SHP77 treated with DMSO at 0.1 percent for 48 hours (cell line): ENCODE measurements around the gene NTF3.

Experiments
- DNase-seq: peaks from one replicate; lab custom pipeline; 2025; lab: John Stamatoyannopoulos, UW

The NTF3 gene

GRCh38 chr12:5487948-5488625 is 56.2 kb downstream of the NTF3 start:
- DNase-seq: no peak

- DNase-seq: no peak
Measured at GRCh38 chr12:5488626-5488955, 56.7 kb downstream of the NTF3 start.

DNA sequence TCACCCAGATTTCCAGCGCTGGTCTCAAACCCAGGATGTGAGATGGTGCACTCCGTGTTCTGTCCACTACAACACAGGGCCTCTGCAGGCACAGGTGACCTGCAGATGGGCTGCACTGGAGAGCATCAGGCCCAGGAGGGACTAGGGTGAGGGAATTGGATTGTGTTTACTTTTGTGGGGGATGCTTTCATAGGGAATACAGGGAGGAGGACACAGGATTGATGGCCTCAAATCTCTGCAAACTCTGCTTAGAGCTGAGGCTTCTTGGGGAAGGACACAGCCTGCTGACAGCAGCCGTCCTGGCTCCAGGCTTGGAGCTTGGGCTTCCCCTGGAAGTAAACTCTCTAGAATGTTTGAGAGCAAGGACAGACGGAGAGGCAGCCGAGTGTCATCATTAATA is 57.1 kb downstream of the NTF3 start:
- DNase-seq: no peak

DNA sequence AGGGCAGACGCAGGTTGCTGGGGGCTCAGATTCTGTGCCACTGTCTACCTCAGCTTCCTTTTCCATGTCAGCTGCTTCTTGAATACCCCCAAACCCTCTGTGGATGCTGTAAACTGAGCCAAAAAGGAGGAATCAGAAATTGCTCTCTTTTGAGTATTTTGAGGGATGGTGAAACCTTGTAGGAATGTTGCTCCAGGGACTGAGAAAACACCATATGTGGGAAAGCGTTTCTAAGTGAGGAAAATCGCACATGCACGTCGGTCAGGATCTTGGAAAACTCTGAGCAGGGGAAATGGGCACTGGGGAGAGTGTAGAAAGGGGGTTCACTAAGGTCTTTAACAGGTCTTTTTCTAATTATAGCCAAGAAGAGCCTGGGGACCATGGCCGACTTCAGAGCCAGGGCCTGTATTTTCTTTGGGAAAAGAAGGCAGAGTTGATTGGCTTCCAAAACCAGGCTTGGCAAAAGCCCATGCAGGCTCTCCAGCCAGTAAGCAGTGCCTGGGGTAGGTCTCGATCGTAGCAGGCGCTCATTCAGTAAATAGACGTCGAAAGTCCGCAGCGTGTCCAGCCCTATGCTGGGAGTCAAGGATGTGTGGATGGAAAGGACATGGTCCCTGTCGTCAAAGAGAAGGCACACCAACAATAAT is 58.0 kb downstream of the NTF3 start:
- DNase-seq: no peak

- no peak for DNase-seq
Measured at GRCh38 chr12:5492562-5492961, 60.7 kb downstream of the NTF3 start.

DNA sequence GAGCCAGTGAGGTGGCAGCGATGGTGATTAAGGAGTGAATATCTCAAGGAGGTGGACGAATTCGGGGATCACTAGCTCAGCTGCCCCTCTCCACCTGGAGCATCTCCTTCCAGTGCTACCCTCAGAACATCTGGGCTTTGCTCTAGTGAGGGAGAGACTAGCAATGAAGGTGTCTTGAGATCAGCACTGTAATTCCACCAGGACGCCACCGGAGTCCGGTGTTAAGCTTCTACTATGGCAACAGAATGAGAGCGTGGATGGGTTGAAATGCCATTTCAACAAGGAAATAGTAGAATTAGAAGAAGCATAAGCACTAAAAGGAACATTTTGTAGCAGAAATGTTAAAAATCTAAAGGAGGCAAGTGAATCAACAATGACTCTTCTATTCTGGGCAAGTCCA is 61.1 kb downstream of the NTF3 start:
- DNase-seq: no peak

DNA sequence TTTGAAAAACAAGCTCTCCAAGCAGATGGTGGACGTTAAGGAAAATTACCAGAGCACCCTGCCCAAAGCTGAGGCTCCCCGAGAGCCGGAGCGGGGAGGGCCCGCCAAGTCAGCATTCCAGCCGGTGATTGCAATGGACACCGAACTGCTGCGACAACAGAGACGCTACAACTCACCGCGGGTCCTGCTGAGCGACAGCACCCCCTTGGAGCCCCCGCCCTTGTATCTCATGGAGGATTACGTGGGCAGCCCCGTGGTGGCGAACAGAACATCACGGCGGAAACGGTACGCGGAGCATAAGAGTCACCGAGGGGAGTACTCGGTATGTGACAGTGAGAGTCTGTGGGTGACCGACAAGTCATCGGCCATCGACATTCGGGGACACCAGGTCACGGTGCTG is 62.4 kb downstream of the NTF3 start:
- no peak for DNase-seq

- DNase-seq: no peak
Measured at GRCh38 chr12:5497329-5498053, 65.6 kb downstream of the NTF3 start.

GRCh38 chr12:5498076-5498475 is 66.2 kb downstream of the NTF3 start:
- no peak for DNase-seq

DNA sequence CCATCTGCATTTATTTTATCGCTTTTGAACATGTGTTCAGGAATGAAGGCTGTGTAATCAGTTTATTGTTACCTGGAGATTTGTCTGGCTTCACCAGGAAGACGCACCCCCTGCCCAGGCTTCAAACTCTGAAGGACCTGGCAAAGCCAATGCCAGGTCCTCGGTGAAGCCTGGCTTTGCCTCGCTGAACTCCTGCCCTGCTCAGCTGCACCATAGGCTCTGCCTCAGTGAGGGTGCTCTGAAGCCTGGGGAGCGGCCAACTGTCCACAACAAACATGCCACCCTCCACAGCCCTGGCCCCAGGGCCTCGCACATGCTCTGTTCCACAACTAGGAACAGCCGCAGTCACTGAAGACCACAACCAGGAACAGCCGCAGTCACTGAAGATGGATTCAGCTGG is 66.9 kb downstream of the NTF3 start:
- no peak for DNase-seq

DNA sequence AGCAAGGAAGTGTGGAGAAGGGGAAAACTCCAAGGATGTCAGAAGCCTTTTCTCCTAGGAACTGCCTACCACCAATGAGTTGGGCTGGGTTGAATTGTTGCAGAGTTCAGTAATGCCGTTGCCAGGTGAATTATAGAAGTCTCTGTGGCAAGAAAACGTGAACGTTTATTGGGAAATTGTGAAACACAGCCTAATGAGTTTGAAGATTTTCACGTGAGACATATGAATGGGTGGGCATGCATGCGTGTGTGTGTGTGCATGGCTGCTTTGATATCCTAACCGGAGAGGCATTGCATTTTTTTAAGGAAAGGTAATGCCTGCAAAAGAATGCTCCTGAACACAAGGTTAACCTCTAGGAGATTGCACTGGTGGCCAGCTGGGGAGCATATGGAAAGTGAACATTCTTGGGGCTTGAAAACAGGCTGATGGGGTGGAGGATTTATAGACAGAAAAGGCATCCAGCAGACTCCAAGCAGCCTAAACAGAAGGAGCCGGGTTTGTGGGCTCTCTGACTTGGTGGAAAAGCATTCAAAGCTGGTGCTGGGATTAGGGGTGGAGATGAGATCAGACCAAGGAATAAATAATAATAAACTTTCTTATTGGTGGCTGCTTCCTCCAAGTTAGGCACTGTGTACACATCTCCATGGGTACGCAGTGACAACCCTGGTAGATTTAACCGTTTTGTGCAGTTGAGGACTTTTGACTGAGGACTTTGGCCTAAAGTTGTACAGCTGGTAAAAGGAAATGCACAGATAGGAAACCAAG is 67.8 kb downstream of the NTF3 start:
- no peak for DNase-seq

- no peak for DNase-seq
Measured at GRCh38 chr12:5500331-5500659, 68.4 kb downstream of the NTF3 start.

DNA sequence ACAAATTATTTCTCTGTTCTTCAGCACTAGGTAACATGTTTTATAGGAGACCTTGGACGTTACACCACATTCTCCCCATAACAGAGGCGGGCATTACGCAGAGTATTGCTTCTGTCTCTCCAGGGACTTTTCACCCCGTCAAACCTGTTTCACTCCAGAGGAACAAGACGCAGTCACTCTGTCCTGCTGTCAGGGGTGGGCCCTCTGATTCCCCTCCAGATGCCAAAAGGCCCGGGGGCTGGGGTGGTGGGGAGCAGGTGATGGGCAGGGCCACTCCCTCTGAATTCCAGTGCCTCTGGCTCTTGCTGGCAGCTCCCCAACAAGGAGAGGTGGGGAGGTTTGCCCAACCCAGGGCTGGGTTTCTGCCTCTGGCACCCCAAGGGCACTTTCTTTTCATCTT is 71.9 kb downstream of the NTF3 start:
- no peak for DNase-seq

DNA sequence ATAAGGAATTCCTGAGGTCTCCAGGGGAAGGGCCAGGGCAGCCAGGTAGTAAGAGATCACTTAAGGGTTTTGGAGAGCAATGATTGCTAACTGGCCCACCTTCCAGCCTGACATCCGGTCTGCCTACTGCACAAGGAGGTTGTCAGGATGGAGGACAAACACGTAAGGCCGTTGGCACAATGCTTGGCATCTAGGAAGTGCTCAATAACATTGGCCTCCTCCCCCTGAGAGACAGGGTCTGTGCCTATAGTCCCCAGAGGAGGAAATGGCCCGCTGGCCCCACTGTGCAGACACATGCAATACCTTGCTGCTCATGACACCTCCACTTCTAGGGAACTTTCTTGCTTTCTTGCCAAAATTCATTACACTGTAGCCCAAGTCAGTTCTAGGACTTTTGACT is 73.2 kb downstream of the NTF3 start:
- DNase-seq: no peak

- DNase-seq: no peak
Measured at GRCh38 chr12:5505751-5506150, 73.8 kb downstream of the NTF3 start.

DNA sequence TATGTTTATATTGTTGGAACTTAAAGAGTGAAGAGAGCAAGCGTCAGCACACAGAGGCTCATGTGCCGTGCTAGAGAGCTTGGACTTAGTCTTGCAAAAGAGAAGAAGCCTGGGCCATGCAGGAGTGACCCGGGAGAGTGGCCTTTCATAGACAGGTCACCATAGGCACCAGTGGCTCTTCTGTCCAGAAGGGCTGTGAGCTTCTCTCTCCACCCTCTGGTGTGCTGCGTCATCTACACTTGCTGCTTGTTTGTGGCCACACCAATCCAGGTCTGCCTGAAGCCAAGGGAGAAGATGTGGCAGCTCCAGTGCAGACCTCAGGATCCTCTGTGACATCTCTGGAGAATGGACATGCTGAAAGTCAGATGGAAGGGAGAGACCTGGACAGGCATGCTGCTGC is 74.4 kb downstream of the NTF3 start:
- no peak for DNase-seq

GRCh38 chr12:5506821-5507231 is 74.9 kb downstream of the NTF3 start:
- no peak for DNase-seq

GRCh38 chr12:5507401-5507935 is 75.6 kb downstream of the NTF3 start:
- DNase-seq: no peak

DNA sequence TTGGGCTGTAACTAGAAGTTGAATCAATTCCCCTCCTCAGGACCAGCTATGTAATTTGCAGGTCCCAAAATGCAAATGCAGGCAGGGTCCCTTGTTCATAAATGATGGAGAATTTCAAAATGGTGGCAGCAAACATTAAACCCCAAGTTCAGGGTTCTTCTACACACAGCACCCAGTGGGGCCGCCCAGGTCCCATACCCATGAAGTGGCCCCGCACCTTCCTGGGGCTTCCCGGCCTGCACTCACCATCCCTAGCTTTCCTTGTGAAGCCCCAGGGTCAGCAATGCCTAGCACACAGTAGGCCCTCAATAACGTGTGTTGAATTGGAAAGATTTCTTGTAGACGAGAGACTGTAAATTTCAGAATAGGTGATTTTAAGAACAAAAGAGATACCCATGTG is 76.0 kb downstream of the NTF3 start:
- no peak for DNase-seq

DNA sequence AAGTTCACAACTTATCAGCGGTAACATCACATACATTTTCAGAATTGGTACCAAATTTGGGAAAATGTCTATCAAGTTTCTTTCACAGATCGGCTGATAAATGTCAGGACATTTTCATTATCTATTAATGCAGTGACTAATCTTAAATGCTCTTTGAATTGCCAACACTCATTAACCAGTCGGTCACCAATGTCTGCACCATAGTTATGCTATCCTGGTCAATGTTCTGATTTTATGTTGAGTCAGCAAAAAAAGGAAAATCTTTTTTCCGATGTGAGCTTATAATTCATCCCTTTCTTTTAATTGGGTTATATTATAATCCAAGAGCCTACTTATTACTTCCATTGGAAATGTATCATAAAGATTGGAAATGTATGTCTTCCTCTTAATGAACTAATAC is 77.2 kb downstream of the NTF3 start:
- DNase-seq: no peak

DNA sequence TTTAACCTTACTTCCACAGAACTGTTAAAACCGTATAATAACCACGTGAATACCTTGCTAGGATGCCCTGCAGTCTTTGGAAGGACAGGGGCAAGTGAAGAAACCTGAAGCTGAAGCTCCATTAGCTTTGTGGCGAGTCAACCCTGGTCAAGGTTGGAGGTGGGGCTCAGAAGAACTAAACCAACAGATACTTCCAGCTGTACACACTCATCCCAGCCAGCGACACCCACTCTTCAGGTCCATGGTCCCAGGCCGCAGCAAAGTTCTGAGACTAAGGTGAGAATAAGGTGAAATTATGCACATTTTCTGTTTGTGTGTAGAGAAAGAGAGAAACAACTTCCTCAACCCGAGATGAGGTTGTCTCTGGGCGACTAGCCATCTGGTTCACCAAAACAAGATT is 77.6 kb downstream of the NTF3 start:
- no peak for DNase-seq

GRCh38 chr12:5510251-5510805 is 78.4 kb downstream of the NTF3 start:
- DNase-seq: no peak
